Upper lobe of right lung (tissue), 1 donor: ENCODE results near the gene CHODL. TPM values are rescaled to one million over a fixed set of nuclear protein-coding genes. Genes with fewer than 3 reads are reported as not detected.

ENCODE experiments used
- ATAC-seq: fragments of 200-7000 bp; cut with Tn5 transposase; one replicate; pipeline ENCODE4 v1.9.1; 2020; ENCODE audit warnings: mild to moderate bottlenecking, moderate library complexity
- DNase-seq: peaks from one replicate; pipeline ENCODE4 v3.0.0-alpha.2; 2020
- H3K27ac ChIP-seq: fragments of 200-600 bp; one replicate; pipeline ENCODE4 v1.8.0; 2022
- H3K27me3 ChIP-seq: fragments of 200-600 bp; one replicate; pipeline ENCODE4 v1.8.0; 2022; ENCODE audit warnings: mild to moderate bottlenecking
- H3K36me3 ChIP-seq: fragments of 200-600 bp; one replicate; pipeline ENCODE4 v1.8.0; 2022
- H3K4me1 ChIP-seq: fragments of 200-600 bp; one replicate; pipeline ENCODE4 v1.8.0; 2022
- H3K4me3 ChIP-seq: fragments of 200-600 bp; one replicate; pipeline ENCODE4 v1.8.0; 2022; ENCODE audit warnings: mild to moderate bottlenecking
- H3K9me3 ChIP-seq: fragments of 200-600 bp; one replicate; pipeline ENCODE4 v1.8.0; 2022
- CTCF ChIP-seq: fragments of 200-600 bp; IDR thresholded peaks from one replicate; pipeline ENCODE4 v1.8.0; 2022; ENCODE audit warnings: antibody characterized with exemption
- intact Hi-C: fragments of 100-400 bp; cut with DNase I; formaldehyde crosslinking; loops from one replicate; pipeline ENCODE4 v1.11.0; 2022
- total RNA-seq: library from RNA; stranded (reverse); fragmentation: NEBNext Ultra II Directional; extraction: Animal tissue kit (Norgen Biotek cat#: 25700); gene quantifications from one replicate; pipeline ENCODE4 v1.2.1, GENCODE V29; 2021
- donor health status: DM: no; HTN: yes; CAD: no; lungs with severe emphysema.

Gene CHODL
- total RNA-seq, 1 donor from 2014 or later, result 0.26 TPM

GRCh38 chr21:18228060-18228739, 16.4 kb upstream of the CHODL start:
- intact Hi-C loops, result no loop called here
- no peaks in the 10 kb centered on the region for H3K36me3 ChIP-seq
- H3K9me3 ChIP-seq, result no peaks in the 10 kb centered on the region
- H3K4me3 ChIP-seq, result no peak overlapping the region
- H3K27me3 ChIP-seq, result no peaks in the 10 kb centered on the region
- no peak overlapping the region for H3K27ac ChIP-seq
- no peak for TF ChIP-seq CTCF
- no peak for ATAC-seq
- H3K4me1 ChIP-seq, result no peaks in the 10 kb centered on the region
- DNase-seq, result no peak

- Histone ChIP-seq H3K36me3 (no peaks in the 10 kb centered on the region), H3K27ac (no peak overlapping the region), H3K4me1 (no peaks in the 10 kb centered on the region), H3K27me3 (no peaks in the 10 kb centered on the region), H3K9me3 (no peaks in the 10 kb centered on the region), H3K4me3 (no peak overlapping the region)
- no peak for DNase-seq
- intact Hi-C loops, result no loop called here
- ATAC-seq, result no peak
- TF ChIP-seq CTCF, result no peak
Observed at GRCh38 chr21:18235545-18235944, 9.1 kb upstream of the CHODL start.

- no peaks in the 10 kb centered on the region for H3K9me3 ChIP-seq
- H3K4me1 ChIP-seq, result no peaks in the 10 kb centered on the region
- H3K4me3 ChIP-seq, result peak overlapping the region; percentile 39
- DNase-seq (no peak), ATAC-seq (peak; percentile 20)
- peaks cover 28% of the 10 kb centered on the region for H3K27me3 ChIP-seq
- no peaks in the 10 kb centered on the region for H3K36me3 ChIP-seq
- intact Hi-C loops, result no loop called here
- no peak overlapping the region for H3K27ac ChIP-seq
- no peak for TF ChIP-seq CTCF
Observed at GRCh38 chr21:18245464-18245967, 883 bp downstream of the CHODL start.

- no peak overlapping the region for H3K27ac ChIP-seq
- no peaks in the 10 kb centered on the region for H3K9me3 ChIP-seq
- peaks cover 23% of the 10 kb centered on the region for H3K27me3 ChIP-seq
- H3K4me3 ChIP-seq, result no peak overlapping the region
- ATAC-seq (no peak), DNase-seq (no peak)
- no peaks in the 10 kb centered on the region for H3K36me3 ChIP-seq
- H3K4me1 ChIP-seq, result no peaks in the 10 kb centered on the region
- no peak for TF ChIP-seq CTCF
- intact Hi-C loops, result no loop called here
Observed at GRCh38 chr21:18248171-18248570, 3.5 kb downstream of the CHODL start.

GRCh38 chr21:18249672-18250071, 5.0 kb downstream of the CHODL start:
- ATAC-seq, result no peak
- peaks cover 8% of the 10 kb centered on the region for H3K27me3 ChIP-seq
- no peaks in the 10 kb centered on the region for H3K36me3 ChIP-seq
- TF ChIP-seq CTCF, result no peak
- H3K4me3 ChIP-seq, result no peak overlapping the region
- intact Hi-C loops, result no loop called here
- no peaks in the 10 kb centered on the region for H3K9me3 ChIP-seq
- H3K27ac ChIP-seq, result no peak overlapping the region
- no peaks in the 10 kb centered on the region for H3K4me1 ChIP-seq
- DNase-seq, result no peak
